ENCODE data around the gene LTBP3.

The LTBP3 gene

DNA sequence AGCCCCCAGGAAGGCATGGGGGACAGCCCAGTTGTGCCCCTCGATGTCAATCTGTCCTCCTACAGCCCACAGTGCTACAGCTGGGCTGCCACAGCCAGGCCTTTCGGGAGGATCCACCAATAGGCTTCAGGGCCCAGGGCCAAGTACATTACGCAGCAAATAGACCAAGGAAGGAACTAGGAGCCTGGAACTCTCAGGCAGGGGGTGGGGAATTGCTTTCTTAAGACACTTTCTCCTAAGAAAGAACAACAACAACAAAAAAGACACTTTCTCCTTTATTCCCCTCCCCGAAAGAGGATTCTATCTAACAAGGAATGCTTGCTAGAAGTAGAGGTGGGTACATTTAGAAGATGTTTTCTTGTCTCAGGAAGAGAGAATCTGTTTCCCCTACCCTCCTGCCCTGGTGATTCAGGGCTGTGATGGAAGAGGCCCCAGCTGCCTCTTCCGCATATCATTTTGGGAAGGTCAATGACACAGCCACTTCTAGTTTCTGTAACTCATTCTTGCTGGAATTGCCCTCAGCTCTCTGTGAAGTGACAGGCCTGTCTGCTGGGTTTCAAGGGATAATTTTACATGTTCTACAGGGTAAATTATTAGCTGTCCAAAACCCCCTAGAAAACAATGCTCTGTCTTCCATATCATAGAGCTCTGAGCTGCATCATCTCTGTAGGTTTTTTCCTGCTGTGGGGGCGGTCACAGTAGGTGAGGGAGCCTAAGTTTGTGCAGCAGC, 65.4 kb downstream of the LTBP3 start:
- peak; percentile 80 for DNase-seq

- DNase-seq: no peak
These were observed 65.8 kb downstream of the LTBP3 start for GRCh38 chr11:65492387-65492636.

- DNase-seq: peak; percentile 94
These were observed 66.4 kb downstream of the LTBP3 start for GRCh38 chr11:65491614-65492386.

GRCh38 chr11:65491163-65491465, 67.0 kb downstream of the LTBP3 start:
- DNase-seq: no peak

DNA sequence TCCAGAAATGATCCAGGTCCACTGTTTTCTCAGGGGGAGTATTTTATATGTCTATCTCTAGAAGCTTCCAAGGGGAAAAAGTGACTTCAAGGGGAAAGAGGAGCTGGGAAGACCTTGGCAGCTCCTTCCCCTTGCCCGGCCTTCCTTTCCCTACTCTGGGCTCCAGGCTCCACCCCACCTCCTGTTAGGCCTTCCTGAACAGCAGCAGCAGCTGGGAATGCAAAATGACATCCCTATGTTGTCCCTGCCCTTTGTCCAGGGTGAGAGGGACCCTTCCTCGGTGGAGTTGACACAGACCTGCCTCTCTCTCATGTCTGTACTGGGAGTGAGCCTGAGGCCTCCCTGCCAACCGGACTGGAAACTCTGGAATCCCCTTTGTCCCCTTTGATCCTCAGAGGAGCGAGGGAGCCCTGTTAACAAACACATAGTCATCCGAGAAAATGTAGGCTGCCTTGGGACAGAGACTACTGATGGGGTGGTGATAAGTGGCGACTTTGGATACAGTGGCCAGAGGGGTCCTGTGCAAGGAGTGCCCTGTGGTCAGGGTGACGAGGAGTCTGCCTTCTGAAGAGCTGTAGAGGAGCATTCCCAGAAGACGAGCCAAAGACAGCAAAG, 68.3 kb downstream of the LTBP3 start:
- DNase-seq: peak; percentile 25

GRCh38 chr11:65489035-65489705, 69.0 kb downstream of the LTBP3 start:
- DNase-seq: peak; percentile 75
